GM13976 (cell line): ENCODE data around the gene RASA3.
A peak's percentile ranks its signal among the peaks of the same experiment; 100 is the strongest.
"Not testable (repeated sequence)": the region's sequence is repeated elsewhere in the genome, so short reads cannot be mapped to it uniquely, and the experiment has no call there.

Experiments used
- DNase-seq: peaks from one replicate; pipeline ENCODE4 v3.0.0; 2012; ENCODE audit warnings: low spot score
- CTCF ChIP-seq: IDR thresholded peaks from 2 replicates; pipeline ENCODE4 v1.5.1; 2012; ENCODE audit warnings: borderline replicate concordance, mild to moderate bottlenecking; ENCODE audit not compliant: insufficient read depth; ENCODE audit errors: extremely low read depth, missing control alignments, control extremely low read depth
- in situ Hi-C: fragments of 300-500 bp; cut with MboI; formaldehyde crosslinking; loops from one replicate; pipeline ENCODE4 v1.12.0; 2022; ENCODE audit warnings: low sequenced_read_pairs, mixed read lengths, inconsistent platforms; ENCODE audit not compliant: unreplicated experiment

RASA3 gene

GRCh38 chr13:114111577-114111976, 20.8 kb downstream of the RASA3 start:
- in situ Hi-C loops: no loop called here
- TF ChIP-seq CTCF: no peak
- DNase-seq: no peak

GRCh38 chr13:114110830-114111189, 21.6 kb downstream of the RASA3 start:
- in situ Hi-C loops, DNase-seq: not testable (repeated sequence)

DNA sequence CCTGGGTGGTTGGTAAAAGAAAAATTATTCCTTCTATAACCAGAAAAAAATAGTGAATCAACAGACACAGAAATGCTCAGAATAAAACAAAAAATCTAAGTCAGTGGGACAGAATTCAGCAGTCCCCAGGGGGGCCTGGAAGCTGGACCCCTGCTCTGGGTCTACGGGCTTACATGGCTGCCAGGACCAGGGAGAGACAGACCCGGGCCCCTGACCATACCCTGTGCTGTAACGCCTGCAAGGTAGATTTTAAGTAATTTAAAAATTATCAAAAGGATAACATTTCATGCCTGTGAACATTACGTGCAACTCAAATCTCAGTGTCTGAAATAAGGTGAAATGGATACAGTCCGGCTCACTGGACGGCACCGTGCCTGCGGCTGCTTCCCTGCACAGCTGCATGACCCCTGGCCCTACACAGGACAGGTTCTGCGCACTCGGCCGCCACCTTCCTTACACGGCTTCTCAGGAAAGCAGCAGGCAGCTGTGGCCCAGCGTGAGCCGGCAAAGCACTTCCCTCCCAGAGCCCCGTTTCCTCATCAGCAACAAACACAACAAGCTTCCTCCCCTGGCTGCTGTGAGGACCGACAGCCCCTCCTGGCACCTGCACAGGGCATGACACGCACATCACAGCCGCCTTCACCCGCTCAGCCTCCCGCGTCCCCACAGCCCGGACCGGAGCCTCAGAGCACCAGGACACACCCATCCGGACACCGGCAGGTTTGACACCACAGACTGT, 22.2 kb downstream of the RASA3 start:
- peak; percentile 67 for DNase-seq
- TF ChIP-seq CTCF: peak; percentile 29
- in situ Hi-C loops: no loop called here

DNA sequence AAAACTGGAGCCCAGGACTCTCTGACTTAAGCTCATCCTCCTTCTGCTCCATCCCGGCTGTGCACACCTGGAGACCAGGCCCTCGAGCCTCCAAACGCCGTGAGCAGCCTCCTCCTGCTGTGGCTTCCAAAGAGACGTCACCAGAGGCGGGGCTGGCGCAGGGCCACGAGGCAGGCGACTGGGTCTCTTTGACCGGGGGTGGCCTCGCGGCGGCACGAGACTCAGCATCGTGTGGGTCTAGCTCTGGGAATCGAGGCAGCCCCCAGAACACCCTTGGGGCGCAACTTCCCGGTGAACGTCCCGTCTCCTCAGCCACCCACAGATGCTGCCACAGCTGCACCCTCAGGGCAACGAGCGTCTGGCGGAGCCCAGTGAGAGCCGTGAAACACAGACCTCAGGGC, 22.8 kb downstream of the RASA3 start:
- no peak for DNase-seq
- in situ Hi-C loops: no loop called here

DNA sequence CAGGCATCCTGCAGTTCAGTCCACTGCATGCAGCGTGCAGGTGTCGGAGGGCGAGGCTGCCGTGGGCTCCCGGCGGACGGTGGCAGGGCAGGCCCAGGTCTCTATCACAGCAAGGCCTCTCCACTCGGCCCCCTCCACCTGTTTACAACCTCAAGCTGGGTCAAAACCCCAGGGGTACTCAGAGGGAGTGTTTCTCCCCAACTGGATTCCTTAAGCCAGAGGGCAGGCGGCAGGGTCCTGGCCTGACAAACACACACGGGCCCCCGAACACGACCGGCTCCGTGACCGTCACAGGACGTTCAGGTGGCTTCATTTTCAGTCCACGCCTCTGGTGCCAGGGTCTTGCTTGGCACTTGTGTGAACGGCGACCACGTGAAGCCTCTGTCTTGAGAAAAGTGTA, 23.5 kb downstream of the RASA3 start:
- in situ Hi-C loops: no loop called here
- TF ChIP-seq CTCF: no peak
- DNase-seq: no peak

More for the DNA sequence above, 22.8 kb downstream of the RASA3 start:
- TF ChIP-seq CTCF: no peak

DNA sequence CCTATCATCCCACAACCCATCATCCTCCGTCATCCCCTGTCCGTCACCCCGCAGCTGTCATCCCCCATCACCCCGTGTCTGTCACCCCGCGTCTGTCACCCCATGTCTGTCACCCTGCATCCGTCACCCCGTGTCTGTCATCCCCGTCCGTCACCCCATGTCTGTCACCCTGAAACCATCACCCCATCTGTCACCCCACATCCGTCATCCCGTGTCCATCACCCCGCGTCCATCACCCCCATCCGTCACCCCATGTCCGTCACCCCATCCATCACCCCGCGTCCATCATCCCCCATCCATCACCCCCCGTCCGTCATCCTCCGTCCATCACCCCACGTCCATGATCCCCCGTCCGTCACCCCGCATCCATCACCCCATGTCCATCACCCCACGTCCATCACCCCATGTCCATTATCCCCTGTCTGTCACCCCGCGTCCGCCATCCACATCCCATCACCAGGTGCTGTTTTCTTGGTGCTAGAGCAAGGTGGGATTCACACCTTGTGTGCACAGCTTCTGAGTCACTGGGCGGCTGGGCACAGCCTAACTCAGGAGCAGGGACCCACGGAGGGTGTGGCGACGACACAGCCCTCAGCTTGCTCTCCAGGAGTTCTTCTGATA, 24.2 kb downstream of the RASA3 start:
- no peak for DNase-seq
- TF ChIP-seq CTCF: no peak
- in situ Hi-C loops: no loop called here

- in situ Hi-C loops: no loop called here
- no peak for DNase-seq
- no peak for TF ChIP-seq CTCF
These were observed 24.7 kb downstream of the RASA3 start for GRCh38 chr13:114107686-114108081.
